ENCODE results near the gene STON1.

GRCh38 chr2:48635786-48636185, 105.8 kb downstream of the STON1 start:
- no peak for TF ChIP-seq GATA3 (IDR thresholded peaks at IDR 0.05; ENCODE audit: low read depth, low read length)
- TF ChIP-seq GATA2 (IDR thresholded peaks at IDR 0.05; ENCODE audit: low read depth, low read length), result no peak
